CD4-positive, alpha-beta T cell (primary cell): ENCODE data around the gene FILIP1. TPM values are rescaled to one million over a fixed set of nuclear protein-coding genes. Genes with fewer than 3 reads are reported as not detected.

ENCODE experiments used
- ATAC-seq: fragments of 200-7000 bp; cut with Tn5 transposase; one replicate; pipeline ENCODE4 v1.10.0; 2022; ENCODE audit warnings: mild to moderate bottlenecking; ENCODE audit not compliant: poor library complexity
- CTCF ChIA-PET: fragments of 350-600 bp; sonication (Branson Sonifier 250); formaldehyde crosslinking; loops from one replicate; lab custom pipeline; 2021; ENCODE audit warnings: antibody characterized with exemption, inconsistent platforms; lab: Charles Lee
- POLR2A ChIA-PET: fragments of 350-600 bp; sonication (Branson Sonifier 250); formaldehyde crosslinking; loops from one replicate; lab custom pipeline; 2021; ENCODE audit warnings: antibody characterized with exemption, inconsistent platforms; lab: Charles Lee
- DNase-seq, 14 experiments: peaks; one replicate each; pipeline ENCODE4 v3.0.0-alpha.2; 2013 to 2020; ENCODE audit warnings: mixed read lengths in 2 of 14
- H3K27ac ChIP-seq, 2 donors: one replicate each; pipeline versions ENCODE4 v1.5.1 to v1.7.0; 2013; ENCODE audit warnings: low read length in 2 of 2, low read depth in 1 of 2, mild to moderate bottlenecking in 1 of 2
- H3K27me3 ChIP-seq, 2 experiments: 1 replicate in 1 of 2; 2 replicates in 1 of 2; pipeline versions ENCODE4 v1.6.1 to v1.7.0; 2013; ENCODE audit warnings: low read length in 2 of 2, control low read depth in 1 of 2, mild to moderate bottlenecking in 1 of 2, moderate library complexity in 1 of 2; ENCODE audit not compliant: insufficient read depth in 2 of 2, control insufficient read depth in 1 of 2
- H3K36me3 ChIP-seq: one replicate; pipeline ENCODE4 v1.6.1; 2013; ENCODE audit warnings: low read length, control low read depth; ENCODE audit not compliant: insufficient read depth
- H3K4me1 ChIP-seq: one replicate; pipeline ENCODE4 v1.6.1; 2013; ENCODE audit warnings: low read length, control low read depth; ENCODE audit not compliant: insufficient read depth
- H3K4me3 ChIP-seq: one replicate; pipeline ENCODE4 v1.5.1; 2013; ENCODE audit warnings: mild to moderate bottlenecking, low read length, moderate library complexity
- H3K9me3 ChIP-seq, 2 experiments: 1 replicate in 1 of 2; 2 replicates in 1 of 2; pipeline versions ENCODE4 v1.6.1 to v1.7.0; 2013; ENCODE audit warnings: low read length in 2 of 2, mild to moderate bottlenecking in 2 of 2, control low read depth in 1 of 2, moderate library complexity in 1 of 2; ENCODE audit not compliant: control insufficient read depth in 1 of 2, insufficient read depth in 1 of 2
- H3K27ac Mint-ChIP-seq: one replicate; pipeline ENCODE4 v1.8.0; 2020; ENCODE audit warnings: mixed read lengths
- H3K27me3 Mint-ChIP-seq: one replicate; pipeline ENCODE4 v1.8.0; 2021; ENCODE audit warnings: mixed read lengths
- H3K36me3 Mint-ChIP-seq: one replicate; pipeline ENCODE4 v1.8.0; 2021; ENCODE audit warnings: low read depth, mixed read lengths
- H3K4me1 Mint-ChIP-seq: one replicate; pipeline ENCODE4 v1.8.0; 2021; ENCODE audit warnings: low read depth, mixed read lengths
- H3K4me3 Mint-ChIP-seq: one replicate; pipeline ENCODE4 v1.8.0; 2020; ENCODE audit warnings: mild to moderate bottlenecking, mixed read lengths
- H3K9me3 Mint-ChIP-seq: one replicate; pipeline ENCODE4 v1.8.0; 2020; ENCODE audit warnings: mixed read lengths
- intact Hi-C, 2 experiments: fragments of 100-400 bp; cut with DNase I in 1 of 2; cut with micrococcal nuclease in 1 of 2; formaldehyde crosslinking; loops; one replicate each; pipeline versions ENCODE4 v1.15.1 to v1.9.0; 2023 to 2025; cut with DNase I, micrococcal nuclease
- total RNA-seq, 174 experiments: library from RNA in 2 of 174; stranded (reverse) in 2 of 174; gene quantifications; one replicate each; pipeline ENCODE4 v1.2.3 and lab custom pipeline; 2021 to 2026
- TF ChIP-seq, protein P1 (sequence below): fragments of 200-600 bp; IDR thresholded peaks from one replicate; pipeline ENCODE4 v1.8.0; 2022; ENCODE audit warnings: antibody characterized with exemption, mild to moderate bottlenecking

Gene FILIP1
- total RNA-seq, 2 experiments from 2014 or later, result 0.06 TPM; not detected in 1

DNA sequence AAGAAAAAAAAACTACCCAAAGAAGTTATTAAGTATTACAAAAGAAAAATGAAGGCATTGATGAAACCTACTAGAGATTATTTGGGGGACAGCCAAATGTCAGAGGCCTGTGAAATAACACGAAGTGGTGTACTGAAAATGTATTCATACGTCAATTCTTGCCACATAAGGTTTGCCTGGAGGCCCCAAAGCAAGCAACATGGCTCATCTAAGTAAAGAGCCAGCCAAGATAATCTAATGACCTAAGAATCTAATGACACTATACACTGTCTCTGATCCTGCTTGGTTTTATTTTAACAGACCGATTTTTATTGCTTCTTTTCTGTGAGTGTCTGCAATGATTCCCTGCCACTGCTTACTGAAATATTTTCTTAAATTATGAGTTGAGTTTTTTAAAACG is 34.7 kb downstream of the FILIP1 start:
- no peak overlapping the region for H3K4me3 ChIP-seq
- ATAC-seq, result no peak
- H3K4me1 ChIP-seq, result no peaks in the 10 kb centered on the region
- no peak overlapping the region for H3K27ac ChIP-seq
- TF ChIP-seq, protein P1, sequence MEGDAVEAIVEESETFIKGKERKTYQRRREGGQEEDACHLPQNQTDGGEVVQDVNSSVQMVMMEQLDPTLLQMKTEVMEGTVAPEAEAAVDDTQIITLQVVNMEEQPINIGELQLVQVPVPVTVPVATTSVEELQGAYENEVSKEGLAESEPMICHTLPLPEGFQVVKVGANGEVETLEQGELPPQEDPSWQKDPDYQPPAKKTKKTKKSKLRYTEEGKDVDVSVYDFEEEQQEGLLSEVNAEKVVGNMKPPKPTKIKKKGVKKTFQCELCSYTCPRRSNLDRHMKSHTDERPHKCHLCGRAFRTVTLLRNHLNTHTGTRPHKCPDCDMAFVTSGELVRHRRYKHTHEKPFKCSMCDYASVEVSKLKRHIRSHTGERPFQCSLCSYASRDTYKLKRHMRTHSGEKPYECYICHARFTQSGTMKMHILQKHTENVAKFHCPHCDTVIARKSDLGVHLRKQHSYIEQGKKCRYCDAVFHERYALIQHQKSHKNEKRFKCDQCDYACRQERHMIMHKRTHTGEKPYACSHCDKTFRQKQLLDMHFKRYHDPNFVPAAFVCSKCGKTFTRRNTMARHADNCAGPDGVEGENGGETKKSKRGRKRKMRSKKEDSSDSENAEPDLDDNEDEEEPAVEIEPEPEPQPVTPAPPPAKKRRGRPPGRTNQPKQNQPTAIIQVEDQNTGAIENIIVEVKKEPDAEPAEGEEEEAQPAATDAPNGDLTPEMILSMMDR, result no peak
- H3K36me3 Mint-ChIP-seq, result no peaks in the 10 kb centered on the region
- no peaks in the 10 kb centered on the region for H3K9me3 Mint-ChIP-seq
- ChIA-PET CTCF (interaction anchor here (1.0 kb wide), 1 partner anchor 9 kb away, joined by 3 read pairs; no protein-coding TSS in a partner anchor), POLR2A (no interaction called here)
- H3K4me3 Mint-ChIP-seq, result no peak overlapping the region
- peaks cover 0 to 4% of the 10 kb centered on the region in 2 experiments for H3K27me3 ChIP-seq
- intact Hi-C loops, result no loop called here
- H3K27ac Mint-ChIP-seq, result no peak overlapping the region
- no peaks in the 10 kb centered on the region for H3K36me3 ChIP-seq
- no peaks in the 10 kb centered on the region for H3K9me3 ChIP-seq
- H3K4me1 Mint-ChIP-seq, result no peaks in the 10 kb centered on the region
- H3K27me3 Mint-ChIP-seq, result peaks cover 19% of the 10 kb centered on the region
- DNase-seq, result no peak

DNA sequence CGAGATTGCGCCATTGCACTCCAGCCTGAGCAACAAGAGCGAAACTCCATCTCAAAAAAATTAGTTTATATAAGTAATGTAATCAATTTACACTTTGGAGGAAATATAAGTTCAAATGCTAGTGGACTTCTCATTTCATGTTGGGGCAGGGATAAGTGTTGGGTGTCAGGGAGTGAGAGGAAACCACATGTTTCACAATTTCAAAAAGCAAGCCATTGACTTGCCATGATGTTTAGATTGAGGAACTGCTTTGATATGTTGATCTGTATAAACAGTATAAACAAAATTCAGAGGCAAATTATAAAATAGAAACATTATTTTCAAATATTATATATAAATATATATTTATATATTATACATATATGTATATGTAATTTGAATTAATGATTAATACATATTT is 42.7 kb downstream of the FILIP1 start:
- ATAC-seq (no peak), DNase-seq (no peak)
- no peaks in the 10 kb centered on the region for H3K9me3 ChIP-seq
- H3K4me1 ChIP-seq, result no peaks in the 10 kb centered on the region
- no peaks in the 10 kb centered on the region for H3K36me3 ChIP-seq
- intact Hi-C loops, result no loop called here
- no peak overlapping the region for H3K4me3 Mint-ChIP-seq
- TF ChIP-seq, protein P1, result no peak
- ChIA-PET POLR2A (no interaction called here), CTCF (no interaction called here)
- no peaks in the 10 kb centered on the region for H3K4me1 Mint-ChIP-seq
- no peak overlapping the region for H3K27ac Mint-ChIP-seq
- H3K4me3 ChIP-seq, result no peak overlapping the region
- H3K27me3 Mint-ChIP-seq, result peaks cover 14% of the 10 kb centered on the region
- no peak overlapping the region for H3K27ac ChIP-seq
- H3K27me3 ChIP-seq, result no peaks in the 10 kb centered on the region
- H3K36me3 Mint-ChIP-seq, result no peaks in the 10 kb centered on the region
- H3K9me3 Mint-ChIP-seq, result no peaks in the 10 kb centered on the region

DNA sequence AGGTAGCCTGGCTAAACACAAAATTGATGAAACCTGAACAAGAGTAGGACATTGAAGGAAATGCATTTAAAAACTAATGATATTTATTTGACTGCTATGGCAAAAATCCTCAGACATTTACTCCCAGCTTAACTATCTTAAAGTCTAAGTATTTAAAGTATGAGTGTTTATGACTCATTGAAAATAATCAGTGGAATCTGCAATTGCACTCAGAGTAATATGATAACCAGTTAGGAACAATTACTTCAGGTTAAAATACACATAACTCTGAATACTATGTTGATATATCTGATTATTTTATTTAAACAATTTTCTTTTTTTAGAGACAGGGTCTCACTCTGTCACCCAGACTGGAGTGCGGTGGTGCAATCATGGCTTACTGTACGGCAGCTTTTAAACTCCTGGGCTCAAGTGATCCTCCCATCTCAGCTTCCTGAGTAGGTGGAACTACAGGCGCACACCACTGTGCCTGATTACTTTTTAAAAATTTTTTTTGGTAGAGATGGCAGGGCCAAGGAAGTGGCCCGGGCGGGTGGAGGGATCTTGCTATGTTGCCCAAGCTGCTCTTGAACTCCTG is 43.9 kb downstream of the FILIP1 start:
- no peak overlapping the region for H3K4me3 Mint-ChIP-seq
- DNase-seq (no peak), ATAC-seq (no peak)
- Histone ChIP-seq H3K36me3 (no peaks in the 10 kb centered on the region), H3K27ac (no peak overlapping the region), H3K4me1 (no peaks in the 10 kb centered on the region), H3K27me3 (no peaks in the 10 kb centered on the region), H3K9me3 (no peaks in the 10 kb centered on the region), H3K4me3 (no peak overlapping the region)
- H3K9me3 Mint-ChIP-seq, result no peaks in the 10 kb centered on the region
- no peak overlapping the region for H3K27ac Mint-ChIP-seq
- H3K36me3 Mint-ChIP-seq, result no peaks in the 10 kb centered on the region
- ChIA-PET POLR2A (no interaction called here), CTCF (no interaction called here)
- TF ChIP-seq, protein P1, result no peak
- no peaks in the 10 kb centered on the region for H3K4me1 Mint-ChIP-seq
- H3K27me3 Mint-ChIP-seq, result peaks cover 18% of the 10 kb centered on the region
- intact Hi-C loops, result no loop called here
